SK-N-SH treated with all-trans-retinoic acid at 6 μM for 48 hours (cell line): ENCODE results near the gene GJA3.

Experiments
- ATAC-seq: fragments of 200-7000 bp; cut with Tn5 transposase; 3 replicates; pipeline ENCODE4 v1.9.1; 2020; ENCODE audit warnings: mild to moderate bottlenecking, moderate library complexity
- ARNTL ChIP-seq: fragments of 450-650 bp; formaldehyde crosslinking; IDR thresholded peaks from 2 replicates; pipeline ENCODE4 v1.5.0; 2020; ENCODE audit warnings: low read depth, mild to moderate bottlenecking, moderate library complexity, borderline replicate concordance
- BACH2 ChIP-seq: fragments of 250-450 bp; sonication (Bioruptor Pico); IDR thresholded peaks from 2 replicates; pipeline ENCODE4 v1.9.0; 2021; ENCODE audit warnings: mild to moderate bottlenecking, borderline replicate concordance
- CSDC2 ChIP-seq: fragments of 250-450 bp; sonication (Bioruptor Pico); IDR thresholded peaks from 2 replicates; pipeline ENCODE4 v1.5.0; 2020; ENCODE audit warnings: mild to moderate bottlenecking, moderate library complexity
- CSRNP3 ChIP-seq: fragments of 250-450 bp; sonication (Bioruptor Pico); IDR thresholded peaks from 2 replicates; pipeline ENCODE4 v1.5.1; 2021; ENCODE audit warnings: mild to moderate bottlenecking, moderate library complexity
- ESRRG ChIP-seq: fragments of 250-450 bp; sonication (Bioruptor Pico); IDR thresholded peaks from 2 replicates; pipeline ENCODE4 v1.6.1; 2021; ENCODE audit warnings: mild to moderate bottlenecking
- GLIS3 ChIP-seq: fragments of 250-450 bp; sonication (Bioruptor Pico); IDR thresholded peaks from 2 replicates; pipeline ENCODE4 v1.5.0; 2020; ENCODE audit warnings: mild to moderate bottlenecking, moderate library complexity
- ISL1 ChIP-seq: fragments of 250-450 bp; sonication (Bioruptor Pico); IDR thresholded peaks from 2 replicates; pipeline ENCODE4 v2.1.2; 2022; ENCODE audit warnings: mild to moderate bottlenecking, moderate library complexity
- OSR1 ChIP-seq: fragments of 250-450 bp; sonication (Bioruptor Pico); IDR thresholded peaks from 2 replicates; pipeline ENCODE4 v1.8.0; 2022; ENCODE audit warnings: moderate library complexity, mild to moderate bottlenecking, inconsistent platforms
- PATZ1 ChIP-seq: fragments of 250-450 bp; sonication (Bioruptor Pico); IDR thresholded peaks from 2 replicates; pipeline ENCODE4 v1.8.0; 2020; ENCODE audit warnings: mild to moderate bottlenecking, moderate library complexity, borderline replicate concordance
- POU6F1 ChIP-seq: fragments of 250-450 bp; sonication (Bioruptor Pico); IDR thresholded peaks from 2 replicates; pipeline ENCODE4 v1.8.0; 2021; ENCODE audit warnings: low read depth, mild to moderate bottlenecking, moderate library complexity, borderline replicate concordance
- PPARA ChIP-seq: fragments of 250-450 bp; sonication (Bioruptor Pico); IDR thresholded peaks from 2 replicates; pipeline ENCODE4 v1.5.0; 2020; ENCODE audit warnings: mild to moderate bottlenecking, borderline replicate concordance
- RARB ChIP-seq: fragments of 250-450 bp; sonication (Bioruptor Pico); IDR thresholded peaks from 2 replicates; pipeline ENCODE4 v1.8.0; 2021; ENCODE audit warnings: mild to moderate bottlenecking, moderate library complexity
- SNAI2 ChIP-seq: fragments of 250-450 bp; sonication (Bioruptor Pico); IDR thresholded peaks from 2 replicates; pipeline ENCODE4 v1.5.0; 2020; ENCODE audit warnings: mild to moderate bottlenecking, moderate library complexity
- TCF4 ChIP-seq: fragments of 250-450 bp; sonication (Bioruptor Pico); IDR thresholded peaks from 2 replicates; pipeline ENCODE4 v1.8.0; 2021; ENCODE audit warnings: mild to moderate bottlenecking, moderate library complexity, borderline replicate concordance
- TOX ChIP-seq: fragments of 250-450 bp; sonication (Bioruptor Pico); IDR thresholded peaks from 2 replicates; pipeline ENCODE4 v1.8.0; 2021; ENCODE audit warnings: mild to moderate bottlenecking, moderate library complexity, borderline replicate concordance
- TSHZ2 ChIP-seq: fragments of 250-450 bp; sonication (Bioruptor Pico); IDR thresholded peaks from 2 replicates; pipeline ENCODE4 v1.5.0; 2020; ENCODE audit warnings: mild to moderate bottlenecking, moderate library complexity
- ZC3H10 ChIP-seq: fragments of 250-450 bp; sonication (Bioruptor Pico); IDR thresholded peaks from 2 replicates; pipeline ENCODE4 v1.5.1; 2021; ENCODE audit warnings: mild to moderate bottlenecking, moderate library complexity
- ZFP3 ChIP-seq: fragments of 250-450 bp; sonication (Bioruptor Pico); IDR thresholded peaks from 2 replicates; pipeline ENCODE4 v1.5.0; 2020; ENCODE audit warnings: mild to moderate bottlenecking, moderate library complexity
- ZFP30 ChIP-seq: fragments of 450-650 bp; formaldehyde crosslinking; IDR thresholded peaks from 2 replicates; pipeline ENCODE4 v1.5.0; 2022; ENCODE audit warnings: mild to moderate bottlenecking, moderate library complexity
- ZNF70 ChIP-seq: fragments of 450-650 bp; formaldehyde crosslinking; IDR thresholded peaks from 2 replicates; pipeline ENCODE4 v1.5.0; 2020; ENCODE audit warnings: mild to moderate bottlenecking, moderate library complexity
- ZNF8 ChIP-seq: fragments of 450-650 bp; formaldehyde crosslinking; IDR thresholded peaks from 2 replicates; pipeline ENCODE4 v1.5.0; 2020; ENCODE audit warnings: mild to moderate bottlenecking, moderate library complexity

GJA3 gene

GRCh38 chr13:20125783-20126165, 35.1 kb downstream of the GJA3 start:
- no peak for TF ChIP-seq ESRRG
- TF ChIP-seq ZC3H10 (CRISPR knock-in tag): no peak
- no peak for TF ChIP-seq OSR1 (CRISPR knock-in tag)
- no peak for TF ChIP-seq ARNTL (CRISPR knock-in tag)
- ATAC-seq: no peak

- TF ChIP-seq BACH2 (CRISPR knock-in tag): no peak
- TF ChIP-seq ZFP3: no peak
- TF ChIP-seq OSR1 (CRISPR knock-in tag): no peak
- TF ChIP-seq GLIS3 (CRISPR knock-in tag): no peak
- no peak for TF ChIP-seq TCF4
- no peak for TF ChIP-seq TSHZ2 (CRISPR knock-in tag)
- TF ChIP-seq ISL1 (CRISPR knock-in tag): no peak
- no peak for TF ChIP-seq PPARA (CRISPR knock-in tag)
- no peak for TF ChIP-seq TOX
- TF ChIP-seq ZFP30 (CRISPR knock-in tag): no peak
- no peak for TF ChIP-seq PATZ1
- no peak for TF ChIP-seq RARB (CRISPR knock-in tag)
- TF ChIP-seq POU6F1: no peak
- no peak for TF ChIP-seq CSDC2 (CRISPR knock-in tag)
- no peak for TF ChIP-seq ARNTL (CRISPR knock-in tag)
- TF ChIP-seq, all 23 proteins: peak for 0
- no peak for ATAC-seq
These were observed 35.6 kb downstream of the GJA3 start for GRCh38 chr13:20125129-20125782.

- TF ChIP-seq ARNTL (CRISPR knock-in tag) (no peak), ZNF70 (CRISPR knock-in tag) (no peak), TOX (no peak), PPARA (CRISPR knock-in tag) (no peak), CSRNP3 (CRISPR knock-in tag) (no peak), ZNF8 (CRISPR knock-in tag) (no peak), TCF4 (no peak), SNAI2 (CRISPR knock-in tag) (no peak), PATZ1 (no peak), ISL1 (CRISPR knock-in tag) (no peak), TSHZ2 (CRISPR knock-in tag) (no peak)
- TF ChIP-seq, all 23 proteins: peak for 0
- ATAC-seq: no peak
These were observed 36.5 kb downstream of the GJA3 start for GRCh38 chr13:20124303-20124702.
